ENCODE data around the gene PIGN.
"Not testable (repeated sequence)": the region's sequence is repeated elsewhere in the genome, so short reads cannot be mapped to it uniquely, and the experiment has no call there.

The PIGN gene

DNA sequence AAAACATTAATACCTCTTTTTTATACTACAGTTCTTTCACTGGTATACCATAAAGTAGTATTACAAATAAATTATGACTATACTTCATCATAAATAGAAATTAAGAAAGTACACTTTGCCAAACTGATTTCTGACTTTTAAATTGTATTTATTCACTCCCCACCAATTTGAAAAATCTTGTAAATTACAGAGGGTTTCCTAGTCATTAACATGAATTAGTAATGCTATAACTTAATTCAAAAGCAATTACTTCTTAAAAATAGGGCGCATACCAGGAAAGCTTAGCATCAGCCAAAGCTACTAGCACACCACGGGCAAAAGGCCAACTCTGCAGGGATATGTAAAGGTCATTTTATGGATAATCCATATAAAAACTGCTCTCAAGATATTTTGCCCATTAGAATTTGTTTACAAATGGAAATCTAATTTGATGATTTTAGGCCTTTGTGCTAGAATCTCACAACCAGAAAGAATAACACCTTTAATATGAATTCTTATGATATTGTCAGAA is 142.3 kb downstream of the PIGN start:
- H3K9me3 ChIP-seq (ENCODE audit: control insufficient read depth, low read length) = no peaks in the 10 kb centered on the region
- DNase-seq = no peak
- H3K27me3 ChIP-seq (replicated peaks; ENCODE audit: control insufficient read depth, insufficient read depth, low read length, poor library complexity, severe bottlenecking) = no peaks in the 10 kb centered on the region
- H3K36me3 ChIP-seq (ENCODE audit: control insufficient read depth, insufficient read depth, low read length) = peaks cover 5% of the 10 kb centered on the region
- no peak overlapping the region for H3K4me3 ChIP-seq (ENCODE audit: insufficient read depth, low read depth, low read length, poor library complexity, severe bottlenecking)
- H3K27ac ChIP-seq (ENCODE audit: insufficient read depth, low read length, poor library complexity, severe bottlenecking) = no peak overlapping the region
- H3K4me1 ChIP-seq (ENCODE audit: control insufficient read depth, insufficient read depth, low read length, poor library complexity, severe bottlenecking) = no peaks in the 10 kb centered on the region

DNA sequence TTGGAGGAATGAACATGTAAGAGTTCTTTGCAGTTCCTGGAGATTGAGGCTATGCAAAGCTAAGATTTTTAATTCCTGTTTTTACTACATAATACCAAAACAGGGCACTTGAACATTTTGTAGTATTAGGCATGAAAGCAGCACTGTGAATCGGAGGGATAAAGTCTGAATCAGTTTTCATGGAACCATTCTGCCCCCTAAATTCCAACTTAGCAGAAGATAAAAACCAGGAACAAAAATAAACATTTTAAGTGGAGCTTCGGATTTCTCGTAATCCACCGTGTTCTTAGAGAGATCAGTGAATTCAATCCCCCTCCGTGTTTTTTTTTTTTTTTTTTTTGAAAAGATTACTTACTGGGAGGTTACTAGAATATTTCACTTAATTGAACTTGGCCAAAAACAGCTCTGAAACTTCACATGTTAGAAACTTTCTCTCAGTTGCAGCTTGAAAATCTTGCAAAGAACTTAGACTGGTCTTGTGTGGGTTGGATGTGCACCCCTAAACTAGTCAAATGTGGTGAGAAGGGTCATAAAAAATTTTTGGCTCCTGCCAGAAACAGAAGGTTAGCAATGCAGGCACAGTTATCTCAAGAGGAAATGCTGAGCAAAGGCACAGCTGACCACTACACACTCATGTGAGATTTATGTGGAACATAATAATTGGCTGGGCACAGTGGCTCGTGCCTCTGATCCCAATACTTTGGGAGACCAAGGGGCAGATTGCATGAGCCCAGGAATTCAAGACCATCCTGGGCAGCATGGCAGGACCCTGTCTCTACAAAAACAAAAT is 148.7 kb downstream of the PIGN start:
- H3K27ac ChIP-seq (ENCODE audit: insufficient read depth, low read length, poor library complexity, severe bottlenecking) = no peak overlapping the region
- H3K9me3 ChIP-seq (ENCODE audit: control insufficient read depth, low read length) = no peaks in the 10 kb centered on the region
- H3K4me3 ChIP-seq (ENCODE audit: insufficient read depth, low read depth, low read length, poor library complexity, severe bottlenecking) = no peak overlapping the region
- no peaks in the 10 kb centered on the region for H3K27me3 ChIP-seq (replicated peaks; ENCODE audit: control insufficient read depth, insufficient read depth, low read length, poor library complexity, severe bottlenecking)
- peaks cover 5% of the 10 kb centered on the region for H3K4me1 ChIP-seq (ENCODE audit: control insufficient read depth, insufficient read depth, low read length, poor library complexity, severe bottlenecking)
- H3K36me3 ChIP-seq (ENCODE audit: control insufficient read depth, insufficient read depth, low read length) = no peaks in the 10 kb centered on the region
- DNase-seq = no peak

DNA sequence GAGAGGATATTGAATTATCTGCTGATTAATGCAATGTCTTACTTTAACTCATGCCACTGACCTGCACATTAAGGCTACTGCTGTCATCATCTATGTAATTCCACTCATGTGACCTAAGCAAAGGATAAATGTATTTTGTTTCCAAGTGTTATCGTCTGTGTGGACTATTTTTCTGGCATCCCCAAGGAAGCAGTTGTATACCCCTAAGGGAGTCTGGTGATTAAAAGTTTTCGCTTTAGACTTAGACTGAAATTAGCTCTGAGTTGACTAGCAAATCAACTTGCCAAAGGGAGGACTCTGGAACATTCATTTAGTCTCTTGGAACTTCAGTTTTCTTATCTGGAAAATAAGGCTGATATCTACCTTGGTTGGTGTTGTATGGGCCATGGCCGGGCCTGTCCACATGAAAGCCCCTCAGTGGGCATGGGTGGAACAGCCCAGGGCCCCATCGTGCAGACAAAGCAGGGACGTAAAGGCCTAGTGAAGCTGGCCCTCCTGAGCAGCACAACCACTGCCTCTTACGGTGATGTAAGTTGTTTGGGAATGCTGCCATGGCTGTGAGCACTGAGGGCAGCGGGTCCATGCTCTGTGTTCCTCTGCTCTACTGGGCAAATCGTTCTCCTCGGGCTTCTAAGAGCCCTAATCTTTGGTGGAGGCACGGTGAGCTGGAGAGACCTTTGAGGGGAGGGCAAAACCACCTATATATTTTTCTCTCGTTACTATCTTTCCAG is 149.7 kb downstream of the PIGN start:
- Histone ChIP-seq H3K36me3 (ENCODE audit: control insufficient read depth, insufficient read depth, low read length) (no peaks in the 10 kb centered on the region), H3K4me1 (ENCODE audit: control insufficient read depth, insufficient read depth, low read length, poor library complexity, severe bottlenecking) (peaks cover 5% of the 10 kb centered on the region), H3K27me3 (replicated peaks; ENCODE audit: control insufficient read depth, insufficient read depth, low read length, poor library complexity, severe bottlenecking) (no peaks in the 10 kb centered on the region), H3K4me3 (ENCODE audit: insufficient read depth, low read depth, low read length, poor library complexity, severe bottlenecking) (no peak overlapping the region), H3K9me3 (ENCODE audit: control insufficient read depth, low read length) (no peaks in the 10 kb centered on the region), H3K27ac (ENCODE audit: insufficient read depth, low read length, poor library complexity, severe bottlenecking) (no peak overlapping the region)
- DNase-seq = no peak

DNA sequence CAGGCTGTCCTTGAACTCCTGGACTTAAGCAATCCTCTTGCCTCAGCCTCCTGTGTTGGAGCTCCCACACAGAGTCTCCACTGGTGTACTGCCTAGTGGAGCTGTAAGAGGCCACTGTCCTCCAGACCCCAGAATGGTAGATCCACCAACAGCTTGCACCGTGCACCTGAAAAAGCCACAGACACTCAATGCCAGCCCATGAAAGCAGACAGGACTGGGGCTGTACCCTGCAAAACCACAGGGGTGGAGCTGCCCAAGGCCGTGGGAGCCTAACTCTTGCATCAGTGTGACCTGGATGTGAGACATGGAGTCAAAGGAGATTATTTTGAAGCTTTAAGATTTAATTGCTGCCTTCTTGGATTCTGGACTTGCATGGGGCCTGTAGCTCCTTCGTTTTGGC is 152.6 kb downstream of the PIGN start:
- H3K36me3 ChIP-seq (ENCODE audit: control insufficient read depth, insufficient read depth, low read length); H3K4me3 ChIP-seq (ENCODE audit: insufficient read depth, low read depth, low read length, poor library complexity, severe bottlenecking); H3K27ac ChIP-seq (ENCODE audit: insufficient read depth, low read length, poor library complexity, severe bottlenecking); DNase-seq; H3K4me1 ChIP-seq (ENCODE audit: control insufficient read depth, insufficient read depth, low read length, poor library complexity, severe bottlenecking); H3K27me3 ChIP-seq (replicated peaks; ENCODE audit: control insufficient read depth, insufficient read depth, low read length, poor library complexity, severe bottlenecking); H3K9me3 ChIP-seq (ENCODE audit: control insufficient read depth, low read length): not testable (repeated sequence)

DNA sequence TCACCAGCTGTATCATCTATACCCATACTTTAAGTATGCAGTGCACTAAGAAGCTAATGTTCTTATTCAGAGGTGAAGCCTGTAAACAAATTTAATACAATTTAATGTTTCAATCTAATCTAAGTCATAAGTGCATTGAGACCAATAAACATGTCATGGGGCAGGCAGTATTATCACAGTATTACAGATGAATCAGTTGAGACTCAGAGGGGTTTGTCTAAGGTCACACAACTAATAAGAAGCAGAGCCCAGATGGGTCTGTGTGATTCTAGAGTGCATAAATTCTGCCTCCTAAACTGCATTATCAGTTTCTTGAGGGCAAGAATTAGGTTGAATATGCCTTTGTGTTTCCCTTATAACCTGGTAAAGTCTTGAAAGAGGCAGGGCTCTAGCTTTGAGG is 153.1 kb downstream of the PIGN start:
- no peak overlapping the region for H3K27ac ChIP-seq (ENCODE audit: insufficient read depth, low read length, poor library complexity, severe bottlenecking)
- no peaks in the 10 kb centered on the region for H3K27me3 ChIP-seq (replicated peaks; ENCODE audit: control insufficient read depth, insufficient read depth, low read length, poor library complexity, severe bottlenecking)
- H3K4me1 ChIP-seq (ENCODE audit: control insufficient read depth, insufficient read depth, low read length, poor library complexity, severe bottlenecking) = peaks cover 5% of the 10 kb centered on the region
- no peaks in the 10 kb centered on the region for H3K36me3 ChIP-seq (ENCODE audit: control insufficient read depth, insufficient read depth, low read length)
- DNase-seq = no peak
- H3K9me3 ChIP-seq (ENCODE audit: control insufficient read depth, low read length) = no peaks in the 10 kb centered on the region
- H3K4me3 ChIP-seq (ENCODE audit: insufficient read depth, low read depth, low read length, poor library complexity, severe bottlenecking) = no peak overlapping the region

DNA sequence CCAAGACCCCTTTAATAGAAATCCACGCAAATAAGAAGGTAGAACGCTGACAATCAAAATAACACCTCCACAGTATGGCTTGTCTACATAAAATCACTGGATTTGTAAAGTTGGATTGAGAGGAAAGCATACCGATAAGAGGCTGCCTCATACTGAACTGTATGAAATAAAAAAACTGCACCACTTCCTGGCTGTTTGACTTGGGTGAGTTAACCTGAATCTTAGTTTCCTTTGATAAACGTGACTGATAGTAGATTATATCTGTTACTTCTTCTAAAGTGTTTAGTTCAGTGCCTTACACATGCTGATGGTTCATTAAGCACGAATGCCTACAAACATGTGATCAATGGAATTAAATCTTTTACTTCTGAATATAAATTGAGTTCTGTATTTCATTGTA is 153.6 kb downstream of the PIGN start:
- Histone ChIP-seq H3K27me3 (replicated peaks; ENCODE audit: control insufficient read depth, insufficient read depth, low read length, poor library complexity, severe bottlenecking) (no peaks in the 10 kb centered on the region), H3K27ac (ENCODE audit: insufficient read depth, low read length, poor library complexity, severe bottlenecking) (no peak overlapping the region), H3K4me3 (ENCODE audit: insufficient read depth, low read depth, low read length, poor library complexity, severe bottlenecking) (no peak overlapping the region), H3K36me3 (ENCODE audit: control insufficient read depth, insufficient read depth, low read length) (no peaks in the 10 kb centered on the region), H3K9me3 (ENCODE audit: control insufficient read depth, low read length) (no peaks in the 10 kb centered on the region), H3K4me1 (ENCODE audit: control insufficient read depth, insufficient read depth, low read length, poor library complexity, severe bottlenecking) (peaks cover 5% of the 10 kb centered on the region)
- no peak for DNase-seq

DNA sequence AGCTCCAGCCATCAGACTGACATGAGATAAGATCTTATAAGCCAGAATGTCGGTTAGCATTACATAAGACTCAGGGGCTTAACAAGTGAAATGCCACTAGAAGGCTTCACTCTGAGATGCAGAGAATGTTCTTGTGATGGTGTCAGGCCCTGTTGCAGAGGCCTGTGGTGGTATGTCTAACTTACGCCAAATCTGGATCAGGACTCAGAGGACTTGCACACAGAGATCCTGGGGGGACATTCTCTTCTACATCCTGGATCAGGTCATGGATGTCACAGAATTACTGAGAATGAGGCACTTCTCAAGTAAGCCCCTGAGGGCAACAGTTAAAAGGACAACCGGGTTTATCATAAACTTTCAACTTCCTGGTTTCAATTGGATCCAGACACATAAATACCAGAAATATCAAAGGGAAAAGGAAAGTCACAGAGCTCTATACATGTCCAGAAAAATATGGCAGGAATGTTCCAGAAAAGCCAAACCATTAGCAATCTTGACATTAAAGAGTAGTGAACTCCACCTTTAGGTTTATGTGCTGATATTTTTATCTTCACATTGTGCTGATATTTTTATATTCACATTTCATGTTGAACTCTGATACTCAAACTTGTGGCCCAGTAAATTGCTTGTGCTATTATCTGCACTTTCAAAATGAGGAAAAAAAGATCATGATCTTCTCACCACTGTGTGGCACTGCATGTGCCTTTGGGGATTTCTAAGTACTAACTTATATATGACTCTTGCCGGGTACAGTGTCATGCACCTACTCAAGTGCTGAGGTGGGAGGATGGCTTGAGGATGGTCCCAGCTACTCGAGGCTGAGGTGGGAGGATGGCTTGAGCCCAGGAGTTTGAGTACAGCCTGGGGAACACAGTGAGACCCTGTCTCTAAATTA is 156.5 kb downstream of the PIGN start:
- DNase-seq = no peak
- Histone ChIP-seq H3K4me3 (ENCODE audit: insufficient read depth, low read depth, low read length, poor library complexity, severe bottlenecking) (no peak overlapping the region), H3K9me3 (ENCODE audit: control insufficient read depth, low read length) (no peaks in the 10 kb centered on the region), H3K27me3 (replicated peaks; ENCODE audit: control insufficient read depth, insufficient read depth, low read length, poor library complexity, severe bottlenecking) (no peaks in the 10 kb centered on the region), H3K27ac (ENCODE audit: insufficient read depth, low read length, poor library complexity, severe bottlenecking) (no peak overlapping the region), H3K4me1 (ENCODE audit: control insufficient read depth, insufficient read depth, low read length, poor library complexity, severe bottlenecking) (peaks cover 5% of the 10 kb centered on the region), H3K36me3 (ENCODE audit: control insufficient read depth, insufficient read depth, low read length) (no peaks in the 10 kb centered on the region)

DNA sequence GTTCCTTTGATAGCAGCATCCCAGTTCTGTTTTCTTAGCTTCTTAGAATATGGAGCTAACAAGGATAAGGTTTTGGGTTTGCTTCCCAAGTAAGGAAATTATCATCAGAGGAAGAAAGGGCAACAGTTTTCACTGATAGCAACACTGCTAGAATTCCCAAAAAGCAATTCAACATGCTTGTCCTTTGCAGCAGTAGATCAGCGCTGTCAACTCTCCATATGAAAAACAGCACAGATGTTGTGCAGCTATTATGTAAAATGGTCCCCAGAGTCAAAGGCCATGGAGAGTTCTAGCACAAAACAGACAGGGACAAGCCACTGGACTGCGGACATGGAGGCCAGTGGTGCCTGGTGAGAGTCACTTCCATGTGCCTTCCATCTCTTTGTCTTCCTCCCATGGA is 158.1 kb downstream of the PIGN start:
- no peak for DNase-seq
- H3K27me3 ChIP-seq (replicated peaks; ENCODE audit: control insufficient read depth, insufficient read depth, low read length, poor library complexity, severe bottlenecking) = no peaks in the 10 kb centered on the region
- peaks cover 5% of the 10 kb centered on the region for H3K4me1 ChIP-seq (ENCODE audit: control insufficient read depth, insufficient read depth, low read length, poor library complexity, severe bottlenecking)
- no peaks in the 10 kb centered on the region for H3K36me3 ChIP-seq (ENCODE audit: control insufficient read depth, insufficient read depth, low read length)
- H3K4me3 ChIP-seq (ENCODE audit: insufficient read depth, low read depth, low read length, poor library complexity, severe bottlenecking) = no peak overlapping the region
- no peak overlapping the region for H3K27ac ChIP-seq (ENCODE audit: insufficient read depth, low read length, poor library complexity, severe bottlenecking)
- no peaks in the 10 kb centered on the region for H3K9me3 ChIP-seq (ENCODE audit: control insufficient read depth, low read length)

DNA sequence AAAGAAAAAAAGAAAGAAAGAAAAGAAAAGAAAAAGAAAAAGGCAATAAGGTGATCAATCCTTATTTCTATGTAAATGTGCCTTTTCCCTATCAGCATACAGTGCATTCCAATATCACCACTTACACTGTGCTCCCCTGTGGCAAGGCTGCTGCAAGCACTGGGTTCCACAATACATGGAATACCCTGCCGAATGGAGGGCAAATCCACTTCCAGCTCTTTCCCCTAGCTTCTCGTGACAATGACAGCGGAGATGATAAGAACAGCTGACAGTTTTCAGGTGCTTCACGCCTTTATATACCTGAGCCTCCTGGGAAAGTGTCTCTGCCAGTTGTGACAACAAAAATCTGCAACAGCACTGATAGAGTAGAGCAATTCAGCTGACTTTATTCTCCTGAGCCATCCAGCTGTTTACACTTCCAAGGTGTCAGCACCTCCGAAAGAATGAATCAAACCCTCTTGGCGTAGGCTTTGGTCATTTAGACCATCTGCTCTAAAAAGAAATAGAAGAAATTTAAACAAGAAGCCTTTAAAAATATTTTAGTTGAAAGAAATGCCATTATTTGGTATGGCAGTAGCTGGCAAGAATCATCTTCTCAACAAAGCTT is 158.8 kb downstream of the PIGN start:
- no peaks in the 10 kb centered on the region for H3K4me1 ChIP-seq (ENCODE audit: control insufficient read depth, insufficient read depth, low read length, poor library complexity, severe bottlenecking)
- H3K27me3 ChIP-seq (replicated peaks; ENCODE audit: control insufficient read depth, insufficient read depth, low read length, poor library complexity, severe bottlenecking) = no peaks in the 10 kb centered on the region
- H3K9me3 ChIP-seq (ENCODE audit: control insufficient read depth, low read length) = no peaks in the 10 kb centered on the region
- no peak overlapping the region for H3K27ac ChIP-seq (ENCODE audit: insufficient read depth, low read length, poor library complexity, severe bottlenecking)
- no peak for DNase-seq
- no peak overlapping the region for H3K4me3 ChIP-seq (ENCODE audit: insufficient read depth, low read depth, low read length, poor library complexity, severe bottlenecking)
- H3K36me3 ChIP-seq (ENCODE audit: control insufficient read depth, insufficient read depth, low read length) = no peaks in the 10 kb centered on the region

Data from effector memory CD4-positive, alpha-beta T cell (primary cell).